Ishikawa (cell line): ENCODE data around the gene GGNBP2.

Source experiments
- CEBPB ChIP-seq: IDR thresholded peaks from 2 replicates; pipeline ENCODE4 v1.6.1; 2012
- CREB1 ChIP-seq: IDR thresholded peaks from 2 replicates; pipeline ENCODE4 v1.6.1; 2012; ENCODE audit warnings: low read depth
- EGR1 ChIP-seq: IDR thresholded peaks from 2 replicates; pipeline ENCODE4 v1.6.1; 2012
- EP300 ChIP-seq: IDR thresholded peaks from 2 replicates; pipeline ENCODE4 v1.6.1; 2012; ENCODE audit warnings: borderline replicate concordance
- FOXM1 ChIP-seq: IDR thresholded peaks from 2 replicates; pipeline ENCODE4 v1.6.1; 2012; ENCODE audit warnings: low read depth, borderline replicate concordance
- NFIC ChIP-seq: IDR thresholded peaks from 2 replicates; pipeline ENCODE4 v1.6.1; 2012
- RAD21 ChIP-seq: IDR thresholded peaks from 2 replicates; pipeline ENCODE4 v1.6.1; 2012; ENCODE audit warnings: low read depth
- TAF1 ChIP-seq: IDR thresholded peaks from 2 replicates; pipeline ENCODE4 v1.6.1; 2012; ENCODE audit warnings: low read depth, mild to moderate bottlenecking
- TCF12 ChIP-seq: IDR thresholded peaks from 2 replicates; pipeline ENCODE4 v1.6.1; 2012; ENCODE audit warnings: low read depth
- TEAD4 ChIP-seq: IDR thresholded peaks from 2 replicates; pipeline ENCODE4 v1.6.1; 2012
- YY1 ChIP-seq: IDR thresholded peaks from 2 replicates; pipeline ENCODE4 v1.6.1; 2012; ENCODE audit warnings: low read depth
- ZBTB7A ChIP-seq: IDR thresholded peaks from 2 replicates; pipeline ENCODE4 v1.6.1; 2012; ENCODE audit warnings: low read depth
- TF ChIP-seq, protein P1 (sequence below): IDR thresholded peaks from 2 replicates; pipeline ENCODE4 v1.6.1; 2012; ENCODE audit warnings: low read depth, mild to moderate bottlenecking
- TF ChIP-seq, protein P2 (sequence below): IDR thresholded peaks from 2 replicates; pipeline ENCODE4 v1.6.1; 2012
- TF ChIP-seq, protein P3 (sequence below): IDR thresholded peaks from 2 replicates; pipeline ENCODE4 v1.6.1; 2012

GGNBP2 gene

DNA sequence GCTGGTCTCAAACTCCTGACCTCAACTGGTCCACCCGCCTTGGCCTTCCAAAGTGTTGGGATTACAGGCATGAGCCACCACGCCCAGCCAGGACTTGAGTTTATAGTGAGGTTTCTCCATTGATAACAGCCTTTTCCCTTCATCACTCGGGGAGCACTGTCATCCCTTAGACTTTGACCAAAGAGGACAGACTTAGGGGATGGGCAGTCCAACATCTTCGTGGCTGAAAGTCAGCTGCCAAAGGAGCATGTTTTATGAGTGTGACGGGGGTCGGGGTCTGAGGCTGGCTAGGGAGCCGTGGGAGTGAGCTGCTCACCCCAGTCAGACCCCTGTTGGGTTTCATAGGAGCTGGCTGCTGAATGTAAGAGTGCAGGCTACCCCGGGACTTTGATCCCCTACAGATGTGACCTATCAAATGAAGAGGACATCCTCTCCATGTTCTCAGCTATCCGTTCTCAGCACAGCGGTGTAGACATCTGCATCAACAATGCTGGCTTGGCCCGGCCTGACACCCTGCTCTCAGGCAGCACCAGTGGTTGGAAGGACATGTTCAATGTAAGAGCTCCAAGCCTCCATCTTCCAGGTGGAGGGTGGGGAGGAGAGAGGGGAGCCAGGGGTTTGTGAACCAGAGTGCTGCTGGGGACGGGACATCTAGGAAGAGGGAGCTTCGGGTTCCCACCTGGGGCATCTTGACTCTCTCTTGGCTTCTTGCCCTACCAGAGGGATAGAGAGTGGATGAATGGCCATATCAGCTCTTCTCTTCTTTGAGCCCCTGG is 50.1 kb downstream of the GGNBP2 start:
- no peak for TF ChIP-seq TEAD4
- no peak for TF ChIP-seq TCF12
- no peak for TF ChIP-seq CEBPB
- TF ChIP-seq, protein P1, sequence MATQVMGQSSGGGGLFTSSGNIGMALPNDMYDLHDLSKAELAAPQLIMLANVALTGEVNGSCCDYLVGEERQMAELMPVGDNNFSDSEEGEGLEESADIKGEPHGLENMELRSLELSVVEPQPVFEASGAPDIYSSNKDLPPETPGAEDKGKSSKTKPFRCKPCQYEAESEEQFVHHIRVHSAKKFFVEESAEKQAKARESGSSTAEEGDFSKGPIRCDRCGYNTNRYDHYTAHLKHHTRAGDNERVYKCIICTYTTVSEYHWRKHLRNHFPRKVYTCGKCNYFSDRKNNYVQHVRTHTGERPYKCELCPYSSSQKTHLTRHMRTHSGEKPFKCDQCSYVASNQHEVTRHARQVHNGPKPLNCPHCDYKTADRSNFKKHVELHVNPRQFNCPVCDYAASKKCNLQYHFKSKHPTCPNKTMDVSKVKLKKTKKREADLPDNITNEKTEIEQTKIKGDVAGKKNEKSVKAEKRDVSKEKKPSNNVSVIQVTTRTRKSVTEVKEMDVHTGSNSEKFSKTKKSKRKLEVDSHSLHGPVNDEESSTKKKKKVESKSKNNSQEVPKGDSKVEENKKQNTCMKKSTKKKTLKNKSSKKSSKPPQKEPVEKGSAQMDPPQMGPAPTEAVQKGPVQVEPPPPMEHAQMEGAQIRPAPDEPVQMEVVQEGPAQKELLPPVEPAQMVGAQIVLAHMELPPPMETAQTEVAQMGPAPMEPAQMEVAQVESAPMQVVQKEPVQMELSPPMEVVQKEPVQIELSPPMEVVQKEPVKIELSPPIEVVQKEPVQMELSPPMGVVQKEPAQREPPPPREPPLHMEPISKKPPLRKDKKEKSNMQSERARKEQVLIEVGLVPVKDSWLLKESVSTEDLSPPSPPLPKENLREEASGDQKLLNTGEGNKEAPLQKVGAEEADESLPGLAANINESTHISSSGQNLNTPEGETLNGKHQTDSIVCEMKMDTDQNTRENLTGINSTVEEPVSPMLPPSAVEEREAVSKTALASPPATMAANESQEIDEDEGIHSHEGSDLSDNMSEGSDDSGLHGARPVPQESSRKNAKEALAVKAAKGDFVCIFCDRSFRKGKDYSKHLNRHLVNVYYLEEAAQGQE = no peak
- TF ChIP-seq CREB1 = no peak
- TF ChIP-seq FOXM1 = no peak
- no peak for TF ChIP-seq EP300
- no peak for TF ChIP-seq EGR1

DNA sequence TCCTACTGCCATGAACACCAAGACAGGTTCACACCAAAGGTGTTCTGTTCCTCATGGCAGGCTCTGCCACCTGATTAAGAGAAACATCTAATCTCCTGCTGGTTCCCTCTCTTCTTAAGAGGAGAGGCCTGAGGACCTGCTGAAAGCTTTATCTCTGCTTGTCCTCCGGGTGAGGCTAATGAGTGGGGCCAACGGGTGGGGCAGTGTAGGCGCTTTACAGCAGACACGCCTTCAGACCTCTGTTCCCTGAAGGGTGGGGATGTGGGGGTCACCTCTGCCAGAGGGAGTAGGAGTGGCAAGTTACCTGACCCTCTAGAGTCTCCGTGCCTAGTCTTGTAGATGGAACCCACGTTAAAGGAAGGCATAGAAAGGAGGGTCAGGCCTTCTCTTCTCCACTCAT is 52.5 kb downstream of the GGNBP2 start:
- TF ChIP-seq TEAD4 (no peak), TAF1 (no peak), TCF12 (no peak), CEBPB (no peak), RAD21 (no peak), EP300 (no peak), CREB1 (no peak), NFIC (no peak)
- TF ChIP-seq, protein P1 = no peak
- TF ChIP-seq, protein P2, sequence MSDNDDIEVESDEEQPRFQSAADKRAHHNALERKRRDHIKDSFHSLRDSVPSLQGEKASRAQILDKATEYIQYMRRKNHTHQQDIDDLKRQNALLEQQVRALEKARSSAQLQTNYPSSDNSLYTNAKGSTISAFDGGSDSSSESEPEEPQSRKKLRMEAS = no peak

DNA sequence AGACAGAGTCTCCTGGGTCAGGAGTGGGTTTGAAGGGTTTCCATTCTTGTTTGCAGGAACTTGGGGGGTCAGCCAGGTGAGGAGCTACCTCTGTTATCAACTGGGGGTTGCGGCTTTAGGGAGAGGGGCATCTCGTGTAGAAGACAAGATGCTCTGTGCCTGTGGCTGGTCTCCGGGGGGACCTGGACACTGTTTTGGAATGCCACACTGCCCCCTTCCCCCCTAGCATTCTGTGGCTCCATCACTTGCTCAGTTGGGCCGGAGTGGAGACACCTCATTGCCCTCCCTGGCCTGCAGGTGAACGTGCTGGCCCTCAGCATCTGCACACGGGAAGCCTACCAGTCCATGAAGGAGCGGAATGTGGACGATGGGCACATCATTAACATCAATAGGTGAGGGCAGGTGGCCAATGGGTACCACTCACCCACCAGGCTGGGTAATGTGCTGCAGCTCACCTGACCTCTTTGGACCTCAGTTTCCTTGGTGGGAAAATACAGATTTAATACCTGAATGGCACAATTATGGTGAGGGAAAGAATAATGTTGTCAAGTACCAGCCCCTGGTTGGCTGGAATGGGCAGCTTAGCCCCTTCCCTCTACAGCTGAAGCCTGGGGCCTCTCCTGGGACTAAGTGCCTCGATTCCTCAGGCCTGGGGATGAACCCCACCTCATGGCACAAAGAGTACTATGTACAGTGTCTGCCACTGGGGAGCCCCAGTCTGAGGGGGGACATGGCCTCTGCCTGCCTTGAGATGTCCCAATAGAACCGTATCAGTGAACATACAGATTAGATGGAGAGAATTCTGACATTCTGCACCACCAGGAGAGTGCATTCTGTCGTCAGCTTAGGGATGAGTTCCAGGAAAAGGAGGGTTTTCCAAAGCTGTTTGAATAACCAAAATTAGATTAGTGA is 53.4 kb downstream of the GGNBP2 start:
- TF ChIP-seq EGR1 = no peak
- TF ChIP-seq, protein P3, sequence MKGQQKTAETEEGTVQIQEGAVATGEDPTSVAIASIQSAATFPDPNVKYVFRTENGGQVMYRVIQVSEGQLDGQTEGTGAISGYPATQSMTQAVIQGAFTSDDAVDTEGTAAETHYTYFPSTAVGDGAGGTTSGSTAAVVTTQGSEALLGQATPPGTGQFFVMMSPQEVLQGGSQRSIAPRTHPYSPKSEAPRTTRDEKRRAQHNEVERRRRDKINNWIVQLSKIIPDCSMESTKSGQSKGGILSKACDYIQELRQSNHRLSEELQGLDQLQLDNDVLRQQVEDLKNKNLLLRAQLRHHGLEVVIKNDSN = no peak

DNA sequence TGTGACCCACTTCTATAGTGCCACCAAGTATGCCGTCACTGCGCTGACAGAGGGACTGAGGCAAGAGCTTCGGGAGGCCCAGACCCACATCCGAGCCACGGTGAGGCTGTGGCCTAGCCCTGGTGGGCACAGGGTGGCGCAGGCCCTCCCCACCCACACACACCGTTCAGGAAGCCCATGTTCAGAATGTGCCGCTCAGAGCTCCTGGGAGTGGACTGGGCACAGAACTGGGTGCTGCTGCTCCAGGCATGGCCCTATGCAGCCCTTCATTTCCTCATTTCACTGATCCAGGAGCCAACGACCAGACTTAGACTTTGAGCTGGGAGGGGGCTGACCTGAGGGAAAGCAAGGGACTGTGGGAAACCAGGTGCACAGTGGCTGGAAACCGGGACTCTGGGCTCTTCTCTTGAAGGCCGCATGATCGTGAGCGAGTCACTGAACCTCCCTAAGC is 54.3 kb downstream of the GGNBP2 start:
- no peak for TF ChIP-seq TEAD4
- TF ChIP-seq EP300 = no peak
- no peak for TF ChIP-seq RAD21
- no peak for TF ChIP-seq CEBPB
- no peak for TF ChIP-seq FOXM1
- TF ChIP-seq YY1 = no peak
- no peak for TF ChIP-seq EGR1
- TF ChIP-seq TAF1 = no peak
- TF ChIP-seq, protein P3 = no peak
- TF ChIP-seq ZBTB7A = no peak
- no peak for TF ChIP-seq CREB1
- TF ChIP-seq, protein P1 = no peak
- TF ChIP-seq, protein P2 = no peak
- no peak for TF ChIP-seq NFIC
- TF ChIP-seq TCF12 = no peak
